Large intestine (tissue), 3 donors: ENCODE results near the gene IFNA6. TPM values are rescaled to one million over a fixed set of nuclear protein-coding genes. Genes with fewer than 3 reads are reported as not detected.

ENCODE experiments used
- DNase-seq, 2 donors: peaks; one replicate each; pipeline versions ENCODE4 v3.0.0 to v3.0.0-alpha.2; 2013
- H3K27ac ChIP-seq: one replicate; pipeline ENCODE4 v1.5.1; 2013; ENCODE audit warnings: low read length
- H3K27me3 ChIP-seq: 2 replicates; pipeline ENCODE4 v1.6.1; 2013; ENCODE audit warnings: low read length; ENCODE audit not compliant: control insufficient read depth, insufficient read depth
- H3K36me3 ChIP-seq: 2 replicates; pipeline ENCODE4 v1.6.1; 2013; ENCODE audit warnings: low read length; ENCODE audit not compliant: control insufficient read depth, insufficient read depth
- H3K4me1 ChIP-seq: one replicate; pipeline ENCODE4 v1.6.1; 2013; ENCODE audit warnings: low read length; ENCODE audit not compliant: control insufficient read depth, insufficient read depth
- H3K4me3 ChIP-seq: one replicate; pipeline ENCODE4 v1.5.1; 2013; ENCODE audit warnings: low read length
- H3K9me3 ChIP-seq: one replicate; pipeline ENCODE4 v1.6.1; 2013; ENCODE audit warnings: mild to moderate bottlenecking, low read depth, low read length, moderate library complexity; ENCODE audit not compliant: control insufficient read depth
- WGBS: methylation state at CpG from one replicate; pipeline ENCODE4 v1.1.5; 2013; ENCODE audit warnings: low lambda C conversion rate; ENCODE audit not compliant: insufficient coverage; 5-methylcytosine and 5-hydroxymethylcytosine counted together
- polyA plus RNA-seq: library from polyadenylated mRNA; unstranded; fragments of 120-200 nt; gene quantifications from one replicate; pipeline ENCODE4 v1.2.1, GENCODE V29; 2013

Gene IFNA6
- polyA plus RNA-seq, 1 donor: not detected

GRCh38 chr9:21311889-21312288 lies 38.8 kb downstream of the IFNA6 start:
- 100% methylated on average over 1 of the region's 1 CpG for WGBS
- DNase-seq: no peak

GRCh38 chr9:21305213-21305612 lies 45.5 kb downstream of the IFNA6 start, which contains the start of gene IFNA5:
IFNA5 (minus strand) TSS chr9:21305313; CDS start chr9:21305256, 57 bp downstream.
- Histone ChIP-seq H3K36me3 (no peaks in the 10 kb centered on the region), H3K27me3 (no peaks in the 10 kb centered on the region), H3K9me3 (no peaks in the 10 kb centered on the region), H3K27ac (no peak within 1 kb of the TSS), H3K4me1 (no peaks in the 10 kb centered on the region), H3K4me3 (no peak within 1 kb of the TSS)
- no peak for DNase-seq
- 100% methylated on average over 1 of the region's 2 CpGs for WGBS

More at GRCh38 chr9:21311889-21312288, 38.8 kb downstream of the IFNA6 start:
- Histone ChIP-seq H3K27me3 (peaks cover 5% of the 10 kb centered on the region), H3K4me1 (no peaks in the 10 kb centered on the region), H3K9me3 (no peaks in the 10 kb centered on the region), H3K4me3 (no peak overlapping the region), H3K27ac (no peak overlapping the region), H3K36me3 (no peaks in the 10 kb centered on the region)

Other genes with a start within 250 kb of the IFNA6 start
- gene IFNW1, start 209.1 kb downstream of the IFNA6 start, polyA plus RNA-seq: 0.06 TPM
- 0.13 TPM for gene IFNA21, start 184.2 kb downstream of the IFNA6 start, polyA plus RNA-seq
- gene IFNA4, start 163.3 kb downstream of the IFNA6 start, polyA plus RNA-seq: not detected
- gene IFNA7, start 148.7 kb downstream of the IFNA6 start, polyA plus RNA-seq: not detected
- not detected for gene IFNA10, start 143.7 kb downstream of the IFNA6 start, polyA plus RNA-seq
- gene IFNA16, start 133.6 kb downstream of the IFNA6 start, polyA plus RNA-seq: not detected
- gene IFNA17, start 122.7 kb downstream of the IFNA6 start, polyA plus RNA-seq: not detected
- gene IFNA14, start 110.9 kb downstream of the IFNA6 start, polyA plus RNA-seq: not detected
- gene IFNA5, start 45.6 kb downstream of the IFNA6 start, polyA plus RNA-seq: not detected
- 32.8 TPM for gene KLHL9, start 15.5 kb downstream of the IFNA6 start, polyA plus RNA-seq
- 0.12 TPM for gene IFNA13, start 17.2 kb upstream of the IFNA6 start, polyA plus RNA-seq
- gene IFNA2, start 34.5 kb upstream of the IFNA6 start, polyA plus RNA-seq: not detected
- gene IFNA8, start 58.2 kb upstream of the IFNA6 start, polyA plus RNA-seq: not detected
- gene IFNA1, start 89.6 kb upstream of the IFNA6 start, polyA plus RNA-seq: not detected
- 1.8 TPM for gene IFNE, start 131.4 kb upstream of the IFNA6 start, polyA plus RNA-seq